GM12874 (cell line): ENCODE measurements around the gene DNAH10.

Source experiments
- TF ChIP-seq, protein P1 (sequence below): IDR thresholded peaks from 2 replicates; pipeline ENCODE4 v1.5.1; 2011; ENCODE audit warnings: low read depth, mild to moderate bottlenecking, control low read depth, low read length, moderate library complexity; ENCODE audit not compliant: insufficient read depth

DNAH10 gene

DNA sequence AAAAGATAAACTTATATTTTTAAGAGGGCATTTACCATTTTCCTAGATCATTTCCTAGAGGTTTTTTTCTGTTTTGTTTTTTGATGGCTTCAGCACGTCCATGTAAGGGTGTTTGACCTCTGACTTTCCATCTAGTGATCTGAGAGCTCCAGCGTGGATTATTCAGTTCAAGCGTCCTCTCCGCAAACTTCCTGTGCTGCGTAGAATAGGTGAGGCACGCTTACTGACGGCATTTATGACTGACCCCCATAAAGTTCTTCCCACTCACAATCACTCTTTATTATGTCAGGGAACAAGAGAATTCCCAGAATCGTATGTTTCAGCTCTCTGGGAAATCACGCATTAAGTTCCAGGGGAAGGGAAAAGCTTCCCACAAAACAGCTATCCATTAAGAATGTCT is 194.1 kb downstream of the DNAH10 start:
- TF ChIP-seq, protein P1, sequence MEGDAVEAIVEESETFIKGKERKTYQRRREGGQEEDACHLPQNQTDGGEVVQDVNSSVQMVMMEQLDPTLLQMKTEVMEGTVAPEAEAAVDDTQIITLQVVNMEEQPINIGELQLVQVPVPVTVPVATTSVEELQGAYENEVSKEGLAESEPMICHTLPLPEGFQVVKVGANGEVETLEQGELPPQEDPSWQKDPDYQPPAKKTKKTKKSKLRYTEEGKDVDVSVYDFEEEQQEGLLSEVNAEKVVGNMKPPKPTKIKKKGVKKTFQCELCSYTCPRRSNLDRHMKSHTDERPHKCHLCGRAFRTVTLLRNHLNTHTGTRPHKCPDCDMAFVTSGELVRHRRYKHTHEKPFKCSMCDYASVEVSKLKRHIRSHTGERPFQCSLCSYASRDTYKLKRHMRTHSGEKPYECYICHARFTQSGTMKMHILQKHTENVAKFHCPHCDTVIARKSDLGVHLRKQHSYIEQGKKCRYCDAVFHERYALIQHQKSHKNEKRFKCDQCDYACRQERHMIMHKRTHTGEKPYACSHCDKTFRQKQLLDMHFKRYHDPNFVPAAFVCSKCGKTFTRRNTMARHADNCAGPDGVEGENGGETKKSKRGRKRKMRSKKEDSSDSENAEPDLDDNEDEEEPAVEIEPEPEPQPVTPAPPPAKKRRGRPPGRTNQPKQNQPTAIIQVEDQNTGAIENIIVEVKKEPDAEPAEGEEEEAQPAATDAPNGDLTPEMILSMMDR: no peak

DNA sequence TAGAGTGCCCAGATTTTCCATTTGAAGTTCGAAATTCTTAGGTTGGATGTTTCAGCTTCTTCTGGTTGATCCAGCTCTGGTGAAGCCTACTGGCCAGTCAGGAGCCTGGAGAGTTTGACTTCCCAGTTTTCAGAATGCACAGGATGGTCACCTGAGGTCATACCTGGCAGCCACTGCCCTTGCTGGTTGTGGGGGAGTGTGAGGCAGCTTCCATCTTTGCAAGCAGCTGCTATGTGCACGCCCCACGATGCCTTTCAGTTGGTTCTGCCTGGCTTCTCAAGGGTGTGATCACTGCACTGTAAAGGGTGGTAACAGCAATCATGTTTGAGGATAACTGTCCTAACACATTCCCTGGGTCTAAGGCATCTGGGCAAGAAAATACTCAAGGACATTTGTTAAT is 195.1 kb downstream of the DNAH10 start:
- TF ChIP-seq, protein P1: no peak

DNA sequence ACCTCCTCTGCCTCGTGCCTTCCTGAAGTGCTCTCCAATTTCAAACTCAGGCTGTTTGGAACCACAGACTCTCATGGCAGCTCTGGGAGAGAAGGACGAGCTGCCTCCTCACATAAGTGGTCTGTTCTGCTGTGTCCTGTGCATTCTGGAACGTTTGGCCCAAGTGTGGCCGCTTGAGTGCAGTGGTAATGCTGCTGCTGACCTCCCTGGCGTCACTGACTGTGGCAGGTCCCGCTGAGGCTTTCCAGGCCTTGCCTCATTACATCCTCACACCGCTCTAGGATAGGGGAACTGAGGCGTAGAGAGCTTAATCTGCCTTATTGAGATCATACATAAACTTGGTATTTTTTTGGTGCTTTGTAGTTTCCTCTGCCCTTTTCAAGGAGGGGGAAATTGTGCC is 196.4 kb downstream of the DNAH10 start:
- TF ChIP-seq, protein P1: no peak

DNA sequence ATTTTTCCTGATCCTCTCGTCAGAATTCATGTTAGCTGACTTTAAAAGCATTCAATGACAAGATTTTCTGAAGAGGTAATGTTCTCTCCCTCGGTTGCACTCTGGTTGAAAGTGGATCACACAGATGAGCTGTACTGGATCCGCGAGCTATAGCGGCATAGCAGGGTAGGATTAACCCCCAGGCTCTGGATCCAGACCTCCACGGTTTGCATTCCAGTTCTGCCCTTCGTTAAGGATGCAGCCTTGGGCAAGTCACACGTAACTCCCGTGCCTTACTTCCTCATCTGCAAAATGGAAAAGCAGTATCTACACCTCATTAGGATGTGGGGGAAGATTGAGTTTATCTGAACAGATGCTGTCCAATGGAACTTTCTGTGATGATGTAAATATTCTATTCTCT is 196.8 kb downstream of the DNAH10 start:
- TF ChIP-seq, protein P1: no peak

DNA sequence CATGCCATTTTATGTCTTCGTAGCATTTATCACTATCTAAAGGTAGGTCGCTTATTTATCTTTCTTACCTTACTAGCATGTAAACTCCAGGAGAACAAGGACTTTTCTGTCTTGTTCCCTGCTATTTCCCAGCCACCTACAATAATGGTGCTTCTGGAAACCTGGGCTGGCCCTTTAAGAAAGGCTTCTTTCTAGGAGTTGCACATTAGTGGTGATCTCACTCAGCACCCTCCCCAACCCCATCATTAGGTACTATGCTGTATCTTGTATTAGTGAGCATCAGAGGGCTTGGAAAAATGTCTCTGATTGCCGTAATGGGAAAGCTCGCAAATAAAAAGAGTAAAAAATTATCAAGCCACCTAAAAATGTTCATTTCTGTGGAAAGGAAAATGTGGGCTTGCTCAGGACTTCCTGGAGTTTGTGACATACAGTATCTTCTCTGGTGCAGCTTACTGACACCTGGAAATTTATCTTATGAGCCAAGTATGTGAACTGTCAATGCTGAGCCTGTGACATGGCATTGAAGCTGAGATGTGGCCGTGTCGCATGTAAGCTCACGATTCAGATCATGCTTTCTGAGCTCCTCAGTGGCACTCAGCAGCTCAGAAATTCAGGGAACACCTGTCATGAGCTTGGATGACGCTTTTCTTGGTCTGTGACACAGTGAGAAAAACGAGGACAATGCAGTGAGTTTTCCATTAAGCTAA is 198.1 kb downstream of the DNAH10 start:
- TF ChIP-seq, protein P1: no peak

DNA sequence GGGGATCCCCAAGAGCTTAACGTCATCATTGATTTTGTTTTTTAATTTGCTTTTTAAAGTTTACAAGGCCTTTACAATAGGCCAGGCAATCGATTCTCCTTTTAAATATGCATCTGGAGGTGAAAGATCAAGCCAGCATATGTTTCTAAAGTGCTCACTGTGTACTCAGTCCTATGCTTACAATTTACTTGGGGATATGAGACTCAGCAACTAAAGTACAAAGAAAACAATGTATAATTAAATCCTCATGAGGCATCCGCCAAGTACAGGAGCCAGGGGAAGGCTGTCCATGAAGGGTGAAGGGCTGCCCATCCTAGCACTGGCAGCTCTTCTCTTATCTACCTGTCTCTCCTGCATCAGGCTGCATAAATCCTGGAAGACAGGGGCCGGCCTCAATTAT is 198.8 kb downstream of the DNAH10 start:
- TF ChIP-seq, protein P1: no peak

DNA sequence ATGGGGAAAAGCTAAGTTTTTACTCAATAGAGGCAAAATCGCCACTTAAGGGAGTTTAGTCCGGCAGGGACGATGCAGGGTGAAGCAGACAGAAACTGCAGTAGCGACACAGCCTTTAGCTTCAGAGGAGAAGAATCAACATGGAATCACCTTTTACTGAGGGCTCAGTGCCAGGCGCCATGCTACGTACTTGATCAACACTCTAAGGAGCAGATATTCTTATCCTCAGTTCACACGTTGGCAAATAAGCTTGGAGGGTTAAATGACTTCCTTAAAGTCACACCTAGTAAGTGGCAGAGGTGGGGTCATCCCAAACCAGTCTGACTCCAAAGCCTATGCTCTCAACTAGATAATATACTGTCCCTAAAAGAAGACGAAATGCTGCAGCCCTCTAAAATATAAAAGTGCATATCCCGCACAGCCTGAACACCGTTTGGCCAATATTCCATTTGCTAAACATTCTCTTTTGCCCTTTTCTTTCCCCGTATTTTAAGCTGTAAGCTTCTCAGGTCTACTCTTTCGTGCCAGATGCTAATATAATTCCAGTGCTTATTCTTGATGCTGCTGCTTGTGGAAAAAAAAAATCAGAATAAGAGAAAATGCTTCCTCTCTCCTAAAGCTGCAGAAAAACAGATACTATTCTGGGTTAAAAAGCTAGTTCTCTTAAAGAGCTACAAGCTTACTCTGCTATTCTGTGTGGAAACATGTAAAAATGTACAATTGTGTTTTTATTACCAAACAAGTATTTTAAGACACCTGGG is 199.7 kb downstream of the DNAH10 start:
- TF ChIP-seq, protein P1: no peak
